IMR-90 (cell line): ENCODE measurements around the gene OR8B4. TPM values are rescaled to one million over a fixed set of nuclear protein-coding genes. Genes with fewer than 3 reads are reported as not detected.

Source experiments
- ATAC-seq: fragments of 200-7000 bp; cut with Tn5 transposase; 2 replicates; pipeline ENCODE4 v1.9.1; 2020; ENCODE audit warnings: low read depth, mild to moderate bottlenecking, moderate library complexity
- BruUV-seq: library from RNA; stranded (reverse); fragments of 400-500 nt; replicated peaks from 2 replicates; lab custom pipeline; 2021; lab: Mats Ljungman, UMichigan
- CTCF ChIA-PET: fragments of 300-600 bp; formaldehyde crosslinking; extraction: SDS; loops from one replicate; lab custom pipeline; 2021; ENCODE audit warnings: antibody characterized with exemption; lab: Yijun Ruan, JAX
- POLR2A ChIA-PET: fragments of 300-600 bp; sonication (Branson Sonifier 250); formaldehyde crosslinking; loops from one replicate; lab custom pipeline; 2022; ENCODE audit warnings: antibody characterized with exemption; ENCODE audit not compliant: unreplicated experiment; lab: Charles Lee
- DNase-seq: peaks from one replicate; pipeline ENCODE4 v3.0.0; 2013
- H2AFZ ChIP-seq: replicated peaks from 2 replicates; pipeline ENCODE3; 2013; ENCODE audit warnings: low read length, mild to moderate bottlenecking; ENCODE audit not compliant: poor library complexity
- H2AK5ac ChIP-seq: 2 replicates; pipeline ENCODE4 v1.6.1; 2013; ENCODE audit warnings: low read depth, low read length, inconsistent platforms
- H2AK9ac ChIP-seq: replicated peaks from 2 replicates; pipeline ENCODE3; 2013; ENCODE audit warnings: mild to moderate bottlenecking, low read depth, low read length, moderate library complexity; ENCODE audit not compliant: poor library complexity
- H2BK120ac ChIP-seq: 2 replicates; pipeline ENCODE4 v1.6.1; 2013; ENCODE audit warnings: low read depth, low read length, inconsistent platforms
- H2BK15ac ChIP-seq: 3 replicates; pipeline ENCODE4 v1.6.1; 2013; ENCODE audit warnings: low read depth, low read length, inconsistent platforms
- H2BK20ac ChIP-seq: 2 replicates; pipeline ENCODE4 v1.6.1; 2013; ENCODE audit warnings: low read depth, mild to moderate bottlenecking, inconsistent platforms, low read length, moderate library complexity
- H2BK5ac ChIP-seq: 2 replicates; pipeline ENCODE4 v1.6.1; 2013; ENCODE audit warnings: mild to moderate bottlenecking, low read depth, low read length, inconsistent platforms; ENCODE audit not compliant: poor library complexity, severe bottlenecking
- H3K14ac ChIP-seq: replicated peaks from 2 replicates; pipeline ENCODE4 v1.6.1; 2013; ENCODE audit warnings: low read depth, low read length, inconsistent platforms
- H3K18ac ChIP-seq: 2 replicates; pipeline ENCODE4 v1.6.1; 2013; ENCODE audit warnings: low read depth, low read length, control low read depth
- H3K23ac ChIP-seq: 2 replicates; pipeline ENCODE4 v1.6.1; 2013; ENCODE audit warnings: low read depth, low read length, inconsistent platforms
- H3K27ac ChIP-seq: 2 replicates; pipeline ENCODE4 v1.5.1; 2013; ENCODE audit warnings: mild to moderate bottlenecking, control low read depth, low read length; ENCODE audit not compliant: insufficient read depth
- H3K27me3 ChIP-seq: 2 replicates; pipeline ENCODE4 v1.6.1; 2013; ENCODE audit warnings: low read length; ENCODE audit not compliant: control insufficient read depth, insufficient read depth
- H3K36me3 ChIP-seq: 2 replicates; pipeline ENCODE4 v1.6.1; 2013; ENCODE audit warnings: low read length, mixed read lengths; ENCODE audit not compliant: control insufficient read depth, insufficient read depth
- H3K4ac ChIP-seq: 2 replicates; pipeline ENCODE4 v1.6.1; 2013; ENCODE audit warnings: low read depth, low read length, inconsistent platforms
- H3K4me1 ChIP-seq: 2 replicates; pipeline ENCODE4 v1.6.1; 2013; ENCODE audit warnings: low read length, mixed read lengths; ENCODE audit not compliant: control insufficient read depth, insufficient read depth
- H3K4me2 ChIP-seq: 2 replicates; pipeline ENCODE4 v1.6.1; 2013; ENCODE audit warnings: low read depth, mild to moderate bottlenecking, control low read depth, low read length, moderate library complexity
- H3K4me3 ChIP-seq: 2 replicates; pipeline ENCODE4 v1.5.1; 2013; ENCODE audit warnings: low read depth, mild to moderate bottlenecking, control low read depth, low read length, moderate library complexity; ENCODE audit not compliant: insufficient read depth
- H3K56ac ChIP-seq: 2 replicates; pipeline ENCODE4 v1.6.1; 2013; ENCODE audit warnings: low read length, inconsistent platforms; ENCODE audit not compliant: insufficient read depth; ENCODE audit errors: extremely low read depth
- H3K79me1 ChIP-seq, 2 experiments: 2 replicates each; pipeline ENCODE4 v1.6.1; 2013; ENCODE audit warnings: low read length in 2 of 2, inconsistent platforms in 1 of 2, low read depth in 1 of 2
- H3K9ac ChIP-seq: 2 replicates; pipeline ENCODE4 v1.6.1; 2013; ENCODE audit warnings: low read depth, low read length, control low read depth
- H3K9me1 ChIP-seq: 2 replicates; pipeline ENCODE4 v1.6.1; 2013; ENCODE audit warnings: low read length, inconsistent platforms; ENCODE audit not compliant: insufficient read depth
- H3K9me3 ChIP-seq: 2 replicates; pipeline ENCODE4 v1.6.1; 2013; ENCODE audit warnings: low read length; ENCODE audit not compliant: control insufficient read depth, insufficient read depth
- H4K20me1 ChIP-seq: 2 replicates; pipeline ENCODE4 v1.6.1; 2013; ENCODE audit warnings: low read length, inconsistent platforms; ENCODE audit not compliant: insufficient read depth
- H4K5ac ChIP-seq: 2 replicates; pipeline ENCODE4 v1.6.1; 2013; ENCODE audit warnings: mild to moderate bottlenecking, low read depth, low read length, control low read depth
- H4K8ac ChIP-seq, 2 experiments: 2 replicates each; pipeline ENCODE4 v1.6.1; 2013; ENCODE audit warnings: low read depth in 2 of 2, low read length in 2 of 2, control low read depth in 1 of 2, inconsistent platforms in 1 of 2
- H4K91ac ChIP-seq: 2 replicates; pipeline ENCODE4 v1.6.1; 2013; ENCODE audit warnings: low read depth, low read length, inconsistent platforms; ENCODE audit not compliant: insufficient read depth
- BHLHE40 ChIP-seq: fragments of 150-350 bp; IDR thresholded peaks from 2 replicates; pipeline ENCODE4 v1.6.1; 2016; ENCODE audit warnings: mild to moderate bottlenecking, low read depth, low read length
- CHD1 ChIP-seq: IDR thresholded peaks from 2 replicates; pipeline ENCODE4 v1.6.1; 2012; ENCODE audit warnings: low read depth, low read length, improper control_type of control experiment
- NFE2L2 ChIP-seq: fragments of 150-350 bp; IDR thresholded peaks from 2 replicates; pipeline ENCODE4 v1.6.1; 2016; ENCODE audit warnings: low read depth, mild to moderate bottlenecking, low read length
- RCOR1 ChIP-seq: IDR thresholded peaks from 2 replicates; pipeline ENCODE4 v1.6.1; 2012; ENCODE audit warnings: mild to moderate bottlenecking, low read length, improper control_type of control experiment; ENCODE audit not compliant: insufficient replicate concordance
- WGBS, 2 experiments: methylation state at CpG; one replicate each; pipeline versions ENCODE4 v1.1.5 to v1.1.7; 2013; ENCODE audit warnings: missing lambda C conversion rate in 2 of 2; ENCODE audit not compliant: insufficient read length in 1 of 2; ENCODE audit errors: extremely low coverage in 2 of 2; 5-methylcytosine and 5-hydroxymethylcytosine counted together
- dilution Hi-C: fragments of 300-500 bp; cut with HindIII; formaldehyde crosslinking; loops from one replicate; pipeline ENCODE4 v1.14.3; 2018; ENCODE audit warnings: low sequenced_read_pairs; ENCODE audit not compliant: unreplicated experiment
- in situ Hi-C: fragments of 300-500 bp; cut with MboI; formaldehyde crosslinking; loops from 3 replicates; pipeline ENCODE4 v1.14.3; 2019; ENCODE audit warnings: low sequenced_read_pairs, inconsistent platforms, mixed read lengths
- intact Hi-C: fragments of 100-400 bp; cut with micrococcal nuclease; formaldehyde crosslinking; loops from 2 replicates; pipeline ENCODE4 v1.10.0; 2022
- polyA plus RNA-seq, 3 experiments: library from polyadenylated mRNA; depleted of rRNA; stranded (reverse); fragments of >200 nt; gene quantifications; 2 replicates each; pipeline ENCODE4 v1.2.3, GENCODE V29; 2012; ENCODE audit warnings: low replicate concordance in 1 of 3
- total RNA-seq: library from RNA; depleted of rRNA; stranded (reverse); fragments of >200 nt; gene quantifications from 2 replicates; pipeline ENCODE4 v1.2.3, GENCODE V29; 2012
- TF ChIP-seq, protein P1 (sequence below): fragments of 150-350 bp; IDR thresholded peaks from 2 replicates; pipeline ENCODE4 v1.6.1; 2016; ENCODE audit warnings: low read depth, mild to moderate bottlenecking, low read length, moderate library complexity, borderline replicate concordance

The OR8B4 gene
- total and polyA plus RNA-seq, 2 of the 4 experiments (the other 2 are of a cell fraction): not detected

DNA sequence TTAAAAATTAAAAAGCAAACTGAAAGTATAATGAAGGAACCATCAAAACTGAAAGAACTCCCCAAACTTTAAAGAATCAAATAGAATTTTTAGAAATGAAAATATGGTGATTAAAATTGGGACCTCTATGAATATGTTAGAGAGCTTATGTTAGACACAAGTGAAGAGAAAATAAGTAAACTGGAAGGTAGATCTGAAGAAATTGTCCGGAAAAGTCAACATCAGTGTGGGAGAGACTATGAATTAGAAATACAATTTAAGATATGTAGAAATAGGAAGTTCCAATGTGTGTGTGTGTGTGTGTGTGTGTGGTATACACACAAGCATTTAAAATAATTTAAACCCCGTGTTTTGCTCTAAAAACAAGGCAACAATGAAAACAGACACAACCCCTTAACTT, 4.9 kb upstream of the OR8B4 start:
- H2AFZ ChIP-seq: no peak overlapping the region
- H3K14ac ChIP-seq: no peak overlapping the region
- no peaks in the 10 kb centered on the region for H3K79me1 ChIP-seq
- intact Hi-C loops: no loop called here
- no peak overlapping the region for H2BK5ac ChIP-seq
- ChIA-PET POLR2A (no interaction called here), CTCF (no interaction called here)
- H3K4ac ChIP-seq: no peak overlapping the region
- in situ Hi-C loops: no loop called here
- dilution Hi-C loops: no loop called here
- H2AK5ac ChIP-seq: no peak overlapping the region
- no peak overlapping the region for H3K9ac ChIP-seq
- no CpG with 5 or more reads among the region's 2 CpGs for WGBS, 2 experiments
- H4K8ac ChIP-seq: no peak overlapping the region
- H2BK20ac ChIP-seq: no peak overlapping the region
- H3K27ac ChIP-seq: no peak overlapping the region
- H2BK120ac ChIP-seq: no peak overlapping the region
- DNase-seq (no peak), ATAC-seq (no peak)
- H3K9me3 ChIP-seq: no peaks in the 10 kb centered on the region
- no TSS peak for BruUV-seq
- no peak overlapping the region for H3K18ac ChIP-seq
- H4K5ac ChIP-seq: no peak overlapping the region
- no peaks in the 10 kb centered on the region for H3K36me3 ChIP-seq
- H3K9me1 ChIP-seq: no peaks in the 10 kb centered on the region
- TF ChIP-seq CHD1 (no peak), NFE2L2 (no peak), RCOR1 (no peak), BHLHE40 (no peak)
- TF ChIP-seq, protein P1, sequence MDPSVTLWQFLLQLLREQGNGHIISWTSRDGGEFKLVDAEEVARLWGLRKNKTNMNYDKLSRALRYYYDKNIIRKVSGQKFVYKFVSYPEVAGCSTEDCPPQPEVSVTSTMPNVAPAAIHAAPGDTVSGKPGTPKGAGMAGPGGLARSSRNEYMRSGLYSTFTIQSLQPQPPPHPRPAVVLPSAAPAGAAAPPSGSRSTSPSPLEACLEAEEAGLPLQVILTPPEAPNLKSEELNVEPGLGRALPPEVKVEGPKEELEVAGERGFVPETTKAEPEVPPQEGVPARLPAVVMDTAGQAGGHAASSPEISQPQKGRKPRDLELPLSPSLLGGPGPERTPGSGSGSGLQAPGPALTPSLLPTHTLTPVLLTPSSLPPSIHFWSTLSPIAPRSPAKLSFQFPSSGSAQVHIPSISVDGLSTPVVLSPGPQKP: no peak
- H3K23ac ChIP-seq: no peak overlapping the region
- no peak overlapping the region for H2BK15ac ChIP-seq
- H2AK9ac ChIP-seq: no peak overlapping the region
- no peak overlapping the region for H3K4me2 ChIP-seq
- H4K91ac ChIP-seq: no peak overlapping the region
- H4K20me1 ChIP-seq: no peaks in the 10 kb centered on the region
- peaks cover 2% of the 10 kb centered on the region; the same call in 1 of the 2 replicates for H3K27me3 ChIP-seq
- no peaks in the 10 kb centered on the region for H3K4me1 ChIP-seq
- H3K4me3 ChIP-seq: no peak overlapping the region
- no peak overlapping the region for H3K56ac ChIP-seq
